CD4-positive, alpha-beta T cell treated with Interleukin-4 for 1 hour (primary cell): ENCODE measurements around the gene KRT9.
"Not testable (repeated sequence)": the region's sequence is repeated elsewhere in the genome, so short reads cannot be mapped to it uniquely, and the experiment has no call there.

Experiments used
- DNase-seq, 2 donors: peaks; one replicate each; pipeline ENCODE4 v3.0.0-alpha.2; 2020 to 2022

KRT9 gene, protein sequence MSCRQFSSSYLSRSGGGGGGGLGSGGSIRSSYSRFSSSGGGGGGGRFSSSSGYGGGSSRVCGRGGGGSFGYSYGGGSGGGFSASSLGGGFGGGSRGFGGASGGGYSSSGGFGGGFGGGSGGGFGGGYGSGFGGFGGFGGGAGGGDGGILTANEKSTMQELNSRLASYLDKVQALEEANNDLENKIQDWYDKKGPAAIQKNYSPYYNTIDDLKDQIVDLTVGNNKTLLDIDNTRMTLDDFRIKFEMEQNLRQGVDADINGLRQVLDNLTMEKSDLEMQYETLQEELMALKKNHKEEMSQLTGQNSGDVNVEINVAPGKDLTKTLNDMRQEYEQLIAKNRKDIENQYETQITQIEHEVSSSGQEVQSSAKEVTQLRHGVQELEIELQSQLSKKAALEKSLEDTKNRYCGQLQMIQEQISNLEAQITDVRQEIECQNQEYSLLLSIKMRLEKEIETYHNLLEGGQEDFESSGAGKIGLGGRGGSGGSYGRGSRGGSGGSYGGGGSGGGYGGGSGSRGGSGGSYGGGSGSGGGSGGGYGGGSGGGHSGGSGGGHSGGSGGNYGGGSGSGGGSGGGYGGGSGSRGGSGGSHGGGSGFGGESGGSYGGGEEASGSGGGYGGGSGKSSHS

GRCh38 chr17:41571561-41572434 is at the start of gene KRT9:
Gene KRT9 (minus strand): TSS chr17:41572059. CDS start chr17:41571992, 67 bp downstream.
- no peak for DNase-seq

DNA sequence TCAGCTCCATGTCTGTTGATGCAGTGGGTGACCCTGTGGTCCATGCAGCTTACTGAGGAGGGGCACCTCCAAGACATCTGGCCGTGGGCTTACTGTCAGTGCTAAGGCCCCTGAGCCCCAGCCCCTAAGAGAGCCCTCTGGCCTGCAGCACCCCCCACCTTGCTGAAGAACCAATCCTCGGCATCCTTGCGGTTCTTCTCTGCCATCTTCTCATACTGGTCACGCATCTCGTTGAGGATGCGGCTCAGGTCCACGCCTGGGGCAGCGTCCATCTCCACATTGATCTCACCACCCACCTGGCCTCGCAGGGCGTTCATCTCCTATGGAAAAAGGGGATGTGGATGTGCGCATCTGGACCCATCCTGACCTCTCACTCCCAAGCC is 49.6 kb upstream of the KRT9 start:
- not testable (repeated sequence) for DNase-seq

DNA sequence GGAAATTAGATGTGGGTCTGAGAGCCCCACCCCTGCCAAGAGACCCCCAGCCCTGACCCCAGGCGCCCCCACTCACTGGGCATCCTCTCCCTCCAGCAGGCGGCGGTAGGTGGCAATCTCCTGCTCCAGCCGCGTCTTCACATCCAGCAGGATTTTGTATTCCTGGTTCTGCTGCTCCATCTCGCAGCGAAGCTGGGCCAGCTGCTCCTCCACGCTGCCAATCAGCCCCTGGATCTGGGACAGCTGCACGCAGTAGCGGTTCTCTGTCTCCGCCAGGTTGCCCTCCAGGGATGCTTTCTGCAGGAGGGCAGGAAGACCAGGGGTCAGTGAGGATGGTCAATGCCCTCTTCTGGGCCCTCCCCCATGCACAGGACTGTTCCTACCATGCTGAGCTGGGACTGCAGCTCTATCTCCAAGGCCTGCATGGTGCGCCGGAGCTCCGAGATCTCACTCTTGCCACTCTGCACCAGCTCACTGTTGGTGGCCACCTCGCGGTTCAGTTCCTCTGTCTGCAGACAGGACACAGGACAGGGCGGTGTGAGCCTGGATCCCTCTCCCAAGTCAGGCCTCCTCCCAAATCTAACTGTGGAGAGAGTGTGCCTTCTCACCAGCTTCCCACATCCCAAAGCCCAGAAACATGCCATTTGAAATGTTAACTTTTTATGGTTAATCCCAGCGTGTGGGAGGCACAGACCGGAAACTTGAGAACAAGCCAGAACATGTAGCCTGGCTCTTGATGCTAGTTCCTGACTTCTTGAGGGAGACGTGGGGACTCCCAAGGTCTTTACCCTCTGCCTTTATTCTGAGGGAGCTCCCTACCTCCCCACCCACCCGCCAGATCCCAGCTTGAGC is 49.0 kb upstream of the KRT9 start:
- no peak for DNase-seq

- DNase-seq = not testable (repeated sequence)
These were observed 48.2 kb upstream of the KRT9 start for GRCh38 chr17:41619927-41620582.

DNA sequence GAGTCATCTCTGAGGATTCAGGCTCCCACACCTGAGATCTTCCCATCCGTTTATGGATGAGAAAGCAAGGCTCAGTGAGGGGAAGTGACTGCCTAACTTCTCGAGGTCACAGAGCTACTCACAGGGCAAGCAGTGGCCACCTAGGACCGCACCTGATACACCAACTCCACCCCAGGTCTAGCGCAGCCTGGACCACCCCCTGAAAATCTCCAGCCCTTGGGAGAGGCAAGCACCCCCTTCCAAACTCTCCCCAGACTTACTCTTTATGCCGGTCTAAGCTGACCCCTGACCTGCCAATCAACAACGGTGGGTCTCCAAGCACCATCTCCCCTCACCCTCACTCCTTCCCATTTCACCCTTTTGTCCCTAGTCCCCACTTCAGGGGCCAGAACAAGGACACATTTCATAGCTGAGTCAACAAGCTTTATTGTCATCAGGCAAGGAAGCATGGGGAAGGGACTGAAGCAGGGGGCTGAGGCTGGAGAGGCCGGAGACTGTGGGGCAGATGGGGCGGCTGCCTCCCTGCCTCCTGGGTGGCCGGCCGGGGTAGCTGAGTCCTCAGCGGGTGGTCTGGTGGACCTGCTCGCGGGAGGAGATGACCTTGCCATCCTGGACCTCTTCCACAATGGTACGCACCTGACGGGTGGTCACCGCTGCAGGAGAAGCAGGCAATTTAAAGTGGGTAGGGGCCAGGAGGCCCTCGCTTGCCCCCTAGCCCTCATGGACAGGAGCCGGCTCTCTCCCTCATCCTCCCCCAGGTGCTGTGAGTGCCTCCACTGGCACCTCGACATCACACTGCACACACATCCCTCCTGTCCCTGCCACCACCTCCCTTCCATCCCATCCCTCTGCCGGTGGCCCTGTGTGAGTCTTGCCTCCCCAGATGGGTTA is 47.4 kb upstream of the KRT9 start:
- no peak for DNase-seq

GRCh38 chr17:41618341-41619035 is 46.6 kb upstream of the KRT9 start:
- no peak for DNase-seq

DNA sequence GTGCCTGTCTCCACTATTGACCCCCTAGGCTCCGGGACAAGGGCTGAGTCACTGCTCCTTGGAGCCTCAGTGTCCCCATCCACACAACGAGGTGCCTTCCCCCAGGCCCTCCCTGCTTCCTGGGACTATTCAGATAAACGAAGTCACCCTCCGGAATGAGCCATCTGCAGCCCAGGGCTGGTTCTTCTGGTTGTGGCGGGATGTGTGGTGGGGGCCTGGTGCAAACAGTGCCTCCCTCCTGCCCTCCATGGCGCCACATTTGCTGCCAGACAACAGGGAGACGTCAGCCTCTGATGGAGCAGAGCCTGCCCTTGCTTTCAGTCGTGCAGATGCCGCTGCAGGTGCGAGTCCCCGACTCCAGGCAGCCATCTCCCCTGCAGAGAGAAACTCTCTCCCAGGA is 45.8 kb upstream of the KRT9 start:
- no peak for DNase-seq

GRCh38 chr17:41617136-41617535 is 45.3 kb upstream of the KRT9 start:
- no peak for DNase-seq

DNA sequence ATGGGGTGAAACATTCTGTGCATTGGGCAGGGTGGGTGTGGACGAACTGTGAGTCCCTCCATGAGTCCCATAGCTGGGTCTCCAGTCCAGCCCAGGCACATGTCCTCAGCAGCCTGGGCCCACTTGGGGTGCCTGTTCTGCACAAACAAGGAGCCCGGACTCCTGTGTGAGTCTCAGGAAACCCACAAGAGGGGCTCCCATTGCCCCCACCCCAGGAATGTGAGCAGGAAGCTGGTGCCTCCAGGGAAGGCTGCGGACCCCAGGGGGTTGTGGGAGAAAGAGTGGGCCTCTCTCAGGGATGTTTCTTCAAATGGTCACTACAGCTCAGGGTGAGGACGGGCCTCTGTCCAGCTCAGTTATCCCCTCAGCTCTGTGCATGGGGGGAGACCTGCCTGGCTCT is 44.6 kb upstream of the KRT9 start:
- DNase-seq = not testable (repeated sequence)

GRCh38 chr17:41615454-41615853 is 43.6 kb upstream of the KRT9 start:
- no peak for DNase-seq

DNA sequence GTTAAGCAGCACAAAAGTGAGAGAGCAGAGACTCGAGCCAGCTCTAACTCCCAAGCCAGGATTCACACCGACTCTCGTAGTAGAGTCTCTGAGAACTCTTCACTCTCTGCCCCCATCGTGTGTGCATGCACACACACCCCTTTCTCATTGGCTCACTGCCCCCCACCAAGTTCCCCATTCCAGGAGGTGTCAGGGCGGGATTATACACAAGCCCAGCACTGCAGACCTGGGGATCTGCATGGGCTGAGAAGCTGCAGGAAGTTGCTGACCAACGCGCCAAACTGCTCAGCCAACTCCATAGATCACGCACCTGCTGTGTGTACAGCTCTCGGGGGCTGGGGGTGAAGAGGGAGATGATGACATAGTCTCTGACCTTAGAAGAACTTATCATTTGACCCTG is 42.9 kb upstream of the KRT9 start:
- not testable (repeated sequence) for DNase-seq

DNA sequence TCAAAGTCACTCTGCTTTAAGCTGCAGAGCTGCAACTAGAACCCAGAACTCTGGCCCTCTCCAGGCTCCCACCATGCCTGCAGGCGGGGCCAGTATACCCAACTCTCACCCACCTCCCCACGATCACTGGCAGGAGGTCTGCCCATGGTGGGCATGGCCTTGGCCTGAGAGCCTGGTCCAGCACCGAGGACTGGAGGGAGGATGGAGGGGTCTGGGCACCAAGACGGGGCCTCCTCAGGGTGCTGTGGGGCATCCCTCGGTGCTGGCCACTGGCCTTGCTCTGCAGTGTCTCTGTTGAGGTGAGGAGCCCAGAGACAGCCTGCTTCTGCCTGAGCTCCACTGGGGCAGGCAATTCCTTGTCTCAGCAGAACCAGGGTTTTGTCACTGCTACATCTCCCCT is 42.2 kb upstream of the KRT9 start:
- no peak for DNase-seq

GRCh38 chr17:41613277-41614082 is 41.6 kb upstream of the KRT9 start:
- DNase-seq = no peak

DNA sequence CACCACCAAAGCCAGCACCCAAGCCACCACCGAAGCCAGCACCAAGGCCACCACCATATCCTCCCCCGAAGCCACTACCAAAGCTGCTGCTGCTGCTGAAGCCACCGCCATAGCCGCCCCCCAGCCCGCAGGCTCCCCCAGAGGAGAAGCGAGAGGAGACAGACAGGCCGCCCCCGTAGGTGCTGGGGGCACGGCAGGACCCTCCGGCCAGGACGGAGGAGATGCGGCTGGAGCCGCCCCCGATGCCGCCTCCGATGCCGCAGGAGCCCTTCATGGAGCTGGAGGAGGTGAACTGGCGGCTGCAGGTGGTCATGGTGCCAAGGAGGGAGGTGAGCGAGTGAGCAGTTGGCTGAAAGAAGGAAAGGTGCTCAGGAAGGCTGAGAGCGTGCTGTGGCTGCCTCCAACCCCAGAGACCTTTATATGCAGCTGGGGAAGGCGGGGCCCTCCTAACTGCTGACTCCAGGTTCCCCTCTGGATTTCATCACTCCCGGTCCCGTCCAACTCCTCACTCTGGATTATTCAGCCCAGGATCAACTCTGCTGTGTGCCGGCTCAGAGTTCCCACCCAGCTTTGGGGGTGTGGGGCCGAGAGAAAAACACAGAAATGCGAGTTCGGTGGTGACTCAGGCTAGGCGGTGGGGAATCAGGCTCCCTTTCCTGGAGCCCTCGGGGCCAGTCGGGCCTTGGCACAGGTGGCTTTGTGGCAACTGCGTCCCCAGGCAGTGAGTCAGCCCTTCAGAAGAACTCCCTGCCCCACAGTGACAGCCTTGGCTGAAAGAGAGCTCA is 40.7 kb upstream of the KRT9 start, which contains the start of gene KRT16:
Gene KRT16 (minus strand): TSS at position 392 of the 785 bp plus-strand sequence. CDS start 79 bp downstream, at position 313.
- DNase-seq = not testable (repeated sequence)

DNA sequence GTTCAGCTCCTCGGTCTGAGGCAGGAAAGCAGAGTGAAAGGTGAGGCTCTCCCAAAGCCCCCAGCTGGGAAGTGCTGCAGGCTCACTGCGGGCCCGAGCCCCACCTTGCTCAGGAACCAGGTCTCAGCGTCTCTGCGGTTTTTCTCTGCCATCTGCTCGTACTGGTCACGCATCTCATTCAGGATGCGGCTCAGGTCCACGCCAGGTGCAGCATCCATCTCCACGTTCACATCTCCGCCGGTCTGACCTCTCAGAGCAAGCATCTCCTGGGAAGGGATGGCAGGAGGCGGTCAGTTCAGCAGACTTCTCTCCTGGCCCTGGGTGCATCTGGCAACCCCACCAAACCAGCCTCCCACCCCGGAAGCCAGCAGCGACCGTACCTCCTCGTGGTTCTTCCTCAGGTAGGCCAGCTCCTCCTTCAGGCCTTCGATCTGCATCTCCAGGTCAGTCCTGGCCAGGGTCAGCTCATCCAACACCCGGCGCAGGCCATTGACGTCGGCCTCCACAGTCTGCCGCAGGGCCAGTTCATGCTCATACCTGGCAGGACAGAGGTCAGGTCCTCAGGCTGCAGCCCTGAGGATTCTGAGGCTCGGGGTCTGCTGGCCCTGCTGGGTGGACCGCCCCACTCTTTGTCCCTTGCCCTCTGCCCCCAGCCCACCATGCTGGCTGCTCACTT is 39.2 kb upstream of the KRT9 start:
- no peak for DNase-seq

GRCh38 chr17:41610061-41610517 is 38.2 kb upstream of the KRT9 start:
- DNase-seq = not testable (repeated sequence)

DNA sequence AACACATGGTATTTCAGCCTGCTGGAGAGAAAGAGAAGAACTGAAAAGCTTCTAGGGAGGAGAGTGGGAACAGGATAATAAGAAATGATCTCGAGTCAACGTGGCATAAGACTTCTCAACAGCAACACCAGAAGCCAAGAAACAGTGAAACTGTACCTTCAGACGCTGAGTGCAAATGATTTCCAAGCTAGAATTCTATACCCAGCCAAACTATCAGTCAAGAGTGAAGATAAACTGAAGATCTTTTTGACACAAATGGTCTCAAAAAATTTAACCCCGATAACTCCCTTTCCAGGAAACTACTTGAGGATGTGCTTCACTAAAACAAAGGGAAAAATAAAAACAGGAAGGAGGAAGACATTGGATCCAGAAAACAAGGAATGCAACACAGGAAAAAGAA is 35.1 kb upstream of the KRT9 start:
- not testable (repeated sequence) for DNase-seq

DNA sequence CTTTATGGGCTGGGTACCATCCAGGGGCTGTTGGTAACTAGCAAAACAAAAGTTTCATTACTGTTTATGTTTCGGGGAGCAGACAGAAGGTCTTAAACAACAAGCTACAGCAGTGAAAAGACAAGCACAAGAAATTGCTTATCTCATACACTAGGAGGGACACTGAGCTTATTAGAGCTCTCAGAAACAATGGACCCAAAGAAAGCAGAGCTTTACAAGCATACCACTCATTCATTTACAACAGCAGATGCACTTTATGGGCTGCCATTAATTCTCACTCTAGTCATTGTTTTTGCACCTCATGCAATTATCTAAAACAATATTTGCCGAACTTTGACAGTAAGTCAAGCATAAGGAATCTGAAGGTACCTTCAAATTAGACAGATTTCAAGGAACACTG is 30.7 kb upstream of the KRT9 start:
- DNase-seq = no peak
